Spleen (tissue), 7 donors: Measurements from ENCODE around the gene CD200.

ENCODE experiments used
- CTCF ChIP-seq, 11 experiments: fragments of 200-600 bp in 7 of 11; fragments of 450-650 bp in 4 of 11; sonication (generic) in 4 of 11; IDR thresholded peaks in 8 of 11; conservative IDR thresholded peaks in 3 of 11; 1 replicate in 7 of 11; 2 replicates in 4 of 11; pipeline versions ENCODE4 v1.4.0 to v1.8.0; 2016 to 2021; ENCODE audit warnings: antibody characterized with exemption in 11 of 11, inconsistent platforms in 4 of 11, mild to moderate bottlenecking in 1 of 11
- POLR2A ChIP-seq, 3 donors: fragments of 450-650 bp; IDR thresholded peaks; one replicate each; pipeline ENCODE4 v1.5.1; 2017; ENCODE audit warnings: antibody characterized with exemption in 3 of 3, mild to moderate bottlenecking in 1 of 3
- POLR2AphosphoS5 ChIP-seq, 3 donors: sonication (generic); formaldehyde crosslinking; IDR thresholded peaks; one replicate each; pipeline ENCODE4 v1.5.1; 2017; ENCODE audit warnings: antibody characterized with exemption in 3 of 3
- donor health status: DM: no; HTN: no; CAD: no; lungs with moderate emphysema.
- donor health status: DM: no; HTN: no; CAD: no.
- donor health status: DM: no; HTN: no; CAD: no.

DNA sequence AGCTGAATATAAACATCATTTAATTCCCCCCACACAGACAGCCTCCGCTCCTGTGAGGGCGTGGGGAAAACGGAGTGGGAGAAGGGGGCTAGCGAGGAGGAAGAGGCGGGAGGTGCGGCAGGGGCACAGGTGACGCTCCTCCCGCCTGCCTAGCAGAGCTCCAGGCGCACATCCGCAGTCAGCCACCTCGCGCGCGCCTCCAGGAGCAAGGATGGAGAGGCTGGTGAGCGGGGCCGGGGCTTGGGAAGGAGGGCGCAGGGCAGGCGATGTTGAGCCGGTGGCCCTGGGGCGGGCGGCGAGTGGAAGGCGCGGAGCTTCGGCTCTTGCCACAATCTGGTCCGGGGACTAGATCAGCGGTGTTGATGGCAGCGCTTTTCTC, at the start of gene CD200:
- peak in 2 of 11 experiments; percentile 8 to 11 for TF ChIP-seq CTCF (IDR thresholded peaks at IDR 0.05 in 8 of 11, conservative IDR thresholded peaks at IDR 0.05 in 3 of 11)
- TF ChIP-seq POLR2AphosphoS5 (IDR thresholded peaks at IDR 0.05), result peak; percentile 66 to 83 (median 75)
- no peak for TF ChIP-seq POLR2A (IDR thresholded peaks at IDR 0.05)
